NCI-H2171 (cell line): Measurements from ENCODE around the gene L2HGDH.
"Not testable (repeated sequence)": the region's sequence is repeated elsewhere in the genome, so short reads cannot be mapped to it uniquely, and the experiment has no call there.

ENCODE experiments used
- DNase-seq: peaks from one replicate; lab custom pipeline; 2025; lab: John Stamatoyannopoulos, UW

Gene L2HGDH

GRCh38 chr14:50339178-50339804 lies 27.3 kb upstream of the L2HGDH start:
- no peak for DNase-seq

GRCh38 chr14:50338587-50338986 lies 26.6 kb upstream of the L2HGDH start:
- no peak for DNase-seq

GRCh38 chr14:50335989-50336824 lies 24.2 kb upstream of the L2HGDH start:
- DNase-seq, result peak; percentile 90

GRCh38 chr14:50335389-50335788 lies 23.4 kb upstream of the L2HGDH start:
- DNase-seq, result peak; percentile 93

GRCh38 chr14:50334211-50334610 lies 22.2 kb upstream of the L2HGDH start:
- DNase-seq, result peak; percentile 13

GRCh38 chr14:50333014-50333509 lies 21.0 kb upstream of the L2HGDH start:
- DNase-seq, result no peak

GRCh38 chr14:50331596-50331995 lies 19.6 kb upstream of the L2HGDH start:
- no peak for DNase-seq

GRCh38 chr14:50321009-50321660 lies 9.1 kb upstream of the L2HGDH start:
- peak; percentile 72 for DNase-seq

GRCh38 chr14:50320283-50320682 lies 8.3 kb upstream of the L2HGDH start:
- no peak for DNase-seq

GRCh38 chr14:50319721-50320120 lies 7.7 kb upstream of the L2HGDH start:
- no peak for DNase-seq

- no peak for DNase-seq
These were observed 7.3 kb upstream of the L2HGDH start for GRCh38 chr14:50319293-50319692.

GRCh38 chr14:50318031-50318626 lies 6.1 kb upstream of the L2HGDH start:
- peak; percentile 48 for DNase-seq

GRCh38 chr14:50314098-50314497 lies 2.1 kb upstream of the L2HGDH start:
- DNase-seq, result not testable (repeated sequence)

GRCh38 chr14:50312734-50313054 lies 665 bp upstream of the L2HGDH start:
- DNase-seq, result peak; percentile 54

GRCh38 chr14:50311337-50311971 lies 575 bp downstream of the L2HGDH start:
- no peak for DNase-seq

GRCh38 chr14:50310445-50310844 lies 1.6 kb downstream of the L2HGDH start:
- no peak for DNase-seq

GRCh38 chr14:50308363-50308915 lies 3.6 kb downstream of the L2HGDH start:
- no peak for DNase-seq

GRCh38 chr14:50303744-50304471 lies 8.1 kb downstream of the L2HGDH start:
- DNase-seq, result peak; percentile 20

GRCh38 chr14:50301914-50302313 lies 10.1 kb downstream of the L2HGDH start:
- no peak for DNase-seq

GRCh38 chr14:50299585-50299984 lies 12.4 kb downstream of the L2HGDH start:
- DNase-seq, result no peak

GRCh38 chr14:50290306-50290705 lies 21.7 kb downstream of the L2HGDH start:
- no peak for DNase-seq
